IMR-90 (cell line): ENCODE results near the gene ST7.
"Not testable (repeated sequence)": the region's sequence is repeated elsewhere in the genome, so short reads cannot be mapped to it uniquely, and the experiment has no call there.

Experiments
- BHLHE40 ChIP-seq: fragments of 150-350 bp; IDR thresholded peaks from 2 replicates; pipeline ENCODE4 v1.6.1; 2016; ENCODE audit warnings: mild to moderate bottlenecking, low read depth, low read length
- CEBPB ChIP-seq: IDR thresholded peaks from 2 replicates; pipeline ENCODE4 v1.6.1; 2012; ENCODE audit warnings: low read depth, low read length, improper control_type of control experiment
- CHD1 ChIP-seq: IDR thresholded peaks from 2 replicates; pipeline ENCODE4 v1.6.1; 2012; ENCODE audit warnings: low read depth, low read length, improper control_type of control experiment
- MXI1 ChIP-seq: IDR thresholded peaks from 2 replicates; pipeline ENCODE4 v1.6.1; 2012; ENCODE audit warnings: low read depth, mild to moderate bottlenecking, low read length, moderate library complexity, borderline replicate concordance
- POLR2A ChIP-seq: IDR thresholded peaks from 2 replicates; pipeline ENCODE4 v1.6.1; 2012; ENCODE audit warnings: mild to moderate bottlenecking, low read depth, low read length
- RAD21 ChIP-seq: IDR thresholded peaks from 2 replicates; pipeline ENCODE4 v1.6.1; 2012; ENCODE audit warnings: low read length, improper control_type of control experiment
- TF ChIP-seq, protein P1 (sequence below): conservative IDR thresholded peaks from 2 replicates; pipeline ENCODE4 v1.5.1; 2012; ENCODE audit warnings: mild to moderate bottlenecking, low read depth, low read length, improper control_type of control experiment
- TF ChIP-seq, protein P2 (sequence below): fragments of 150-350 bp; IDR thresholded peaks from 2 replicates; pipeline ENCODE4 v1.6.1; 2017; ENCODE audit warnings: mild to moderate bottlenecking, antibody characterized with exemption, low read length, low read depth

DNA sequence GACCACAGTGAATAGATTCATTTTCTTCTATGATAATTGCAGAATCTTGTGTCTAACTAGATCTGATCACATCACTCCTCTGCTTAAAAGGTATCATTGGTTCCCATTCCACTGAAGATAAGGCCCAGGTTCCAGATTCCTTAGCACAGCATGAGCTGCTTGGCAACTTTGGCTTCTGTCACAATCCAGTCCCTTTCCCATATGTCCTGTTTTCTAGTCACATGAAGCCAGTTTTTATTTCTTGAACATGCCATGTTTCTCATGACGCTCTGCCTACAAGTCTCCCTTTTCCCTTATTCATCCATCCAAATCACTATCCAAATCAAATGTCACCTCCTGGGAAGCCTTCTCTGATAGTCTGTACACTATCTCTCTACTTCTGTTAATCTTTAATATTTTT, 167.0 kb downstream of the ST7 start:
- TF ChIP-seq, protein P1, sequence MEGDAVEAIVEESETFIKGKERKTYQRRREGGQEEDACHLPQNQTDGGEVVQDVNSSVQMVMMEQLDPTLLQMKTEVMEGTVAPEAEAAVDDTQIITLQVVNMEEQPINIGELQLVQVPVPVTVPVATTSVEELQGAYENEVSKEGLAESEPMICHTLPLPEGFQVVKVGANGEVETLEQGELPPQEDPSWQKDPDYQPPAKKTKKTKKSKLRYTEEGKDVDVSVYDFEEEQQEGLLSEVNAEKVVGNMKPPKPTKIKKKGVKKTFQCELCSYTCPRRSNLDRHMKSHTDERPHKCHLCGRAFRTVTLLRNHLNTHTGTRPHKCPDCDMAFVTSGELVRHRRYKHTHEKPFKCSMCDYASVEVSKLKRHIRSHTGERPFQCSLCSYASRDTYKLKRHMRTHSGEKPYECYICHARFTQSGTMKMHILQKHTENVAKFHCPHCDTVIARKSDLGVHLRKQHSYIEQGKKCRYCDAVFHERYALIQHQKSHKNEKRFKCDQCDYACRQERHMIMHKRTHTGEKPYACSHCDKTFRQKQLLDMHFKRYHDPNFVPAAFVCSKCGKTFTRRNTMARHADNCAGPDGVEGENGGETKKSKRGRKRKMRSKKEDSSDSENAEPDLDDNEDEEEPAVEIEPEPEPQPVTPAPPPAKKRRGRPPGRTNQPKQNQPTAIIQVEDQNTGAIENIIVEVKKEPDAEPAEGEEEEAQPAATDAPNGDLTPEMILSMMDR = not testable (repeated sequence)
- not testable (repeated sequence) for TF ChIP-seq CHD1, CEBPB, RAD21, POLR2A, BHLHE40, MXI1
- TF ChIP-seq, protein P2, sequence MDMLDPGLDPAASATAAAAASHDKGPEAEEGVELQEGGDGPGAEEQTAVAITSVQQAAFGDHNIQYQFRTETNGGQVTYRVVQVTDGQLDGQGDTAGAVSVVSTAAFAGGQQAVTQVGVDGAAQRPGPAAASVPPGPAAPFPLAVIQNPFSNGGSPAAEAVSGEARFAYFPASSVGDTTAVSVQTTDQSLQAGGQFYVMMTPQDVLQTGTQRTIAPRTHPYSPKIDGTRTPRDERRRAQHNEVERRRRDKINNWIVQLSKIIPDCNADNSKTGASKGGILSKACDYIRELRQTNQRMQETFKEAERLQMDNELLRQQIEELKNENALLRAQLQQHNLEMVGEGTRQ = not testable (repeated sequence)
